ENCODE data around the gene GON4L. TPM values are rescaled to one million over a fixed set of nuclear protein-coding genes. Genes with fewer than 3 reads are reported as not detected.
A peak's percentile ranks its signal among the peaks of the same experiment; 100 is the strongest.
"Not testable (repeated sequence)": the region's sequence is repeated elsewhere in the genome, so short reads cannot be mapped to it uniquely, and the experiment has no call there.

The GON4L gene
- polyA plus RNA-seq, 4 donors: 15.3 to 47.2 (median 22.0) TPM

DNA sequence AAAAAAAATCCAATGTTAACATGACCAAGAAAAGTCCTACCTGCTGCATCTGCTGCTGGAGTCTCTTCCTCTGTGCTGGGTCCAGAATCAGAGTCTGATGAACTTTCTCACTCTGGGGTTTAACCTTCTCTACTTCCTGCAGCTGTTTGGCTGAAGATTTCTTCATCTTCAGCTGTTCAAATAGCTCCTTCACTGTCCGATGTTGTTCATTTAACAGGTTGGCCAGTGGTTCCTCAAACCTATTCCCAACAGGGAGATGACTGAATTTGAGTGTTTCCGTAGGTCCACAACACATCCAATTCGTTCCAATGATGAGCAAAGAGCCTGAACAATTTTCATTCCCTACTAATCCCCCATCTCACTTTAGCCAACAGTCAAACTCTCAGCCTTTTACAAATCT is 79.4 kb downstream of the GON4L start:
- DNase-seq (no peak), FAIRE-seq (no peak)
- H3K27ac ChIP-seq (ENCODE audit: low read depth in 1 of 3, low read length in 2 of 3): no peak overlapping the region
- H3K9me3 ChIP-seq (ENCODE audit: control insufficient read depth in 2 of 2, insufficient read depth in 1 of 2, low read depth in 1 of 2, low read length in 1 of 2): no peaks in the 10 kb centered on the region
- H3K4me1 ChIP-seq (ENCODE audit: control insufficient read depth in 3 of 3, insufficient read depth in 2 of 3, low read depth in 1 of 3, low read length in 2 of 3): no peaks in the 10 kb centered on the region
- H3K27me3 ChIP-seq (ENCODE audit: control insufficient read depth in 3 of 3, insufficient read depth in 3 of 3, low read length in 3 of 3): no peaks in the 10 kb centered on the region
- no peak overlapping the region for H3K4me3 ChIP-seq (ENCODE audit: low read depth in 1 of 3, low read length in 3 of 3)
- 86 to 93% (median 87%) methylated on average over 3 of the region's 3 CpGs for WGBS, 3 donors
- peaks cover 9 to 48% (median 15%) of the 10 kb centered on the region in 3 donors for H3K36me3 ChIP-seq (ENCODE audit: control insufficient read depth in 3 of 3, insufficient read depth in 2 of 3, low read depth in 1 of 3, low read length in 3 of 3)

GRCh38 chr1:155776414-155776813 is 80.6 kb downstream of the GON4L start:
- no peak for DNase-seq
- FAIRE-seq: no peak
- Histone ChIP-seq H3K27me3 (ENCODE audit: control insufficient read depth in 3 of 3, insufficient read depth in 3 of 3, low read length in 3 of 3) (no peaks in the 10 kb centered on the region), H3K4me1 (ENCODE audit: control insufficient read depth in 3 of 3, insufficient read depth in 2 of 3, low read depth in 1 of 3, low read length in 2 of 3) (no peaks in the 10 kb centered on the region), H3K4me3 (ENCODE audit: low read depth in 1 of 3, low read length in 3 of 3) (no peak overlapping the region), H3K9me3 (ENCODE audit: control insufficient read depth in 2 of 2, insufficient read depth in 1 of 2, low read depth in 1 of 2, low read length in 1 of 2) (no peaks in the 10 kb centered on the region), H3K36me3 (ENCODE audit: control insufficient read depth in 3 of 3, insufficient read depth in 2 of 3, low read depth in 1 of 3, low read length in 3 of 3) (peaks cover 11 to 55% (median 23%) of the 10 kb centered on the region in 3 donors), H3K27ac (ENCODE audit: low read depth in 1 of 3, low read length in 2 of 3) (no peak overlapping the region)
- 90 to 91% (median 91%) methylated on average over 4 of the region's 4 CpGs for WGBS, 3 donors

GRCh38 chr1:155773221-155773620 is 83.8 kb downstream of the GON4L start:
- Histone ChIP-seq H3K27me3 (ENCODE audit: control insufficient read depth in 3 of 3, insufficient read depth in 3 of 3, low read length in 3 of 3) (no peaks in the 10 kb centered on the region), H3K9me3 (ENCODE audit: control insufficient read depth in 2 of 2, insufficient read depth in 1 of 2, low read depth in 1 of 2, low read length in 1 of 2) (no peaks in the 10 kb centered on the region), H3K4me1 (ENCODE audit: control insufficient read depth in 3 of 3, insufficient read depth in 2 of 3, low read depth in 1 of 3, low read length in 2 of 3) (no peaks in the 10 kb centered on the region), H3K36me3 (ENCODE audit: control insufficient read depth in 3 of 3, insufficient read depth in 2 of 3, low read depth in 1 of 3, low read length in 3 of 3) (peaks cover 14 to 59% (median 34%) of the 10 kb centered on the region in 3 donors), H3K4me3 (ENCODE audit: low read depth in 1 of 3, low read length in 3 of 3) (no peak overlapping the region), H3K27ac (ENCODE audit: low read depth in 1 of 3, low read length in 2 of 3) (no peak overlapping the region)
- FAIRE-seq (no peak), DNase-seq (no peak)
- WGBS, 3 donors: 88 to 92% (median 90%) methylated on average over 2 of the region's 2 CpGs

GRCh38 chr1:155769257-155769656 is 87.8 kb downstream of the GON4L start:
- Histone ChIP-seq H3K4me3 (ENCODE audit: low read depth in 1 of 3, low read length in 3 of 3) (no peak overlapping the region), H3K27ac (ENCODE audit: low read depth in 1 of 3, low read length in 2 of 3) (no peak overlapping the region), H3K4me1 (ENCODE audit: control insufficient read depth in 3 of 3, insufficient read depth in 2 of 3, low read depth in 1 of 3, low read length in 2 of 3) (no peaks in the 10 kb centered on the region), H3K27me3 (ENCODE audit: control insufficient read depth in 3 of 3, insufficient read depth in 3 of 3, low read length in 3 of 3) (no peaks in the 10 kb centered on the region), H3K9me3 (ENCODE audit: control insufficient read depth in 2 of 2, insufficient read depth in 1 of 2, low read depth in 1 of 2, low read length in 1 of 2) (no peaks in the 10 kb centered on the region), H3K36me3 (ENCODE audit: control insufficient read depth in 3 of 3, insufficient read depth in 2 of 3, low read depth in 1 of 3, low read length in 3 of 3) (peaks cover 5 to 62% (median 24%) of the 10 kb centered on the region in 3 donors)
- no peak for FAIRE-seq
- 89 to 98% (median 94%) methylated on average over 5 of the region's 5 CpGs for WGBS, 3 donors
- no peak for DNase-seq

DNA sequence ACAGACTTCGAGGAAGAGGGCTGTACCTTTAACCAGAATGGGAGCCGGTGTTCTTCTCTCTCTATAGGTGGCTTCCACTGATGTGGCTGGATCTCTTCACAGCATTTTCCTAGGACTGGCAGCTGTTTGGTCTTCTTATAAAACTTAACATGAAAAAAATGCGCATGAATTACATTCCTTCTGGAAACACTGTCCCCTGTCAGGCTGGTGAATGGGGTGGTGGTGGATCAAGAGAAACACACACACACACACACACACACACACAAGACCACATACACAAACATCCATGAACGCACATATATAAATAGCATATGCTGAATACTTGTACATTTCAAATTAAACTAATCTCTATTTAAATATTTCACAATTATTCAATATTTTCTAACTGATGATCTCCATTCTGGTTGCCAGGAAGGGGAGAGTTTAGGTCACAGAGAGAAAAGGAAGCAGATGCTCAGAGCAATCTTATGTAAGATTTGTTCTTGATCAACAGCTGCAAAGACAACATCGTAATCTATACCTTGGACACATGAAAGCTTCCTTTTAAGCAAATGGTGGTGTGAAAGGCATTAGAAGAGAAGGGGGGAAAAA is 89.5 kb downstream of the GON4L start:
- peaks cover 5 to 72% (median 24%) of the 10 kb centered on the region in 3 donors for H3K36me3 ChIP-seq (ENCODE audit: control insufficient read depth in 3 of 3, insufficient read depth in 2 of 3, low read depth in 1 of 3, low read length in 3 of 3)
- H3K9me3 ChIP-seq (ENCODE audit: control insufficient read depth in 2 of 2, insufficient read depth in 1 of 2, low read depth in 1 of 2, low read length in 1 of 2); DNase-seq; H3K4me3 ChIP-seq (ENCODE audit: low read depth in 1 of 3, low read length in 3 of 3); H3K27ac ChIP-seq (ENCODE audit: low read depth in 1 of 3, low read length in 2 of 3); H3K27me3 ChIP-seq (ENCODE audit: control insufficient read depth in 3 of 3, insufficient read depth in 3 of 3, low read length in 3 of 3); H3K4me1 ChIP-seq (ENCODE audit: control insufficient read depth in 3 of 3, insufficient read depth in 2 of 3, low read depth in 1 of 3, low read length in 2 of 3); FAIRE-seq: not testable (repeated sequence)
- 89 to 96% (median 93%) methylated on average over 3 of the region's 5 CpGs for WGBS, 3 donors

- H3K27ac ChIP-seq (ENCODE audit: low read depth in 1 of 3, low read length in 2 of 3); FAIRE-seq; H3K9me3 ChIP-seq (ENCODE audit: control insufficient read depth in 2 of 2, insufficient read depth in 1 of 2, low read depth in 1 of 2, low read length in 1 of 2); H3K27me3 ChIP-seq (ENCODE audit: control insufficient read depth in 3 of 3, insufficient read depth in 3 of 3, low read length in 3 of 3); DNase-seq; H3K4me1 ChIP-seq (ENCODE audit: control insufficient read depth in 3 of 3, insufficient read depth in 2 of 3, low read depth in 1 of 3, low read length in 2 of 3); H3K4me3 ChIP-seq (ENCODE audit: low read depth in 1 of 3, low read length in 3 of 3): not testable (repeated sequence)
- 84 to 94% (median 92%) methylated on average over 7 of the region's 7 CpGs for WGBS, 3 donors
- H3K36me3 ChIP-seq (ENCODE audit: control insufficient read depth in 3 of 3, insufficient read depth in 2 of 3, low read depth in 1 of 3, low read length in 3 of 3): peaks cover 0 to 66% (median 19%) of the 10 kb centered on the region in 3 donors
These were observed 93.0 kb downstream of the GON4L start for GRCh38 chr1:155763989-155764388.

DNA sequence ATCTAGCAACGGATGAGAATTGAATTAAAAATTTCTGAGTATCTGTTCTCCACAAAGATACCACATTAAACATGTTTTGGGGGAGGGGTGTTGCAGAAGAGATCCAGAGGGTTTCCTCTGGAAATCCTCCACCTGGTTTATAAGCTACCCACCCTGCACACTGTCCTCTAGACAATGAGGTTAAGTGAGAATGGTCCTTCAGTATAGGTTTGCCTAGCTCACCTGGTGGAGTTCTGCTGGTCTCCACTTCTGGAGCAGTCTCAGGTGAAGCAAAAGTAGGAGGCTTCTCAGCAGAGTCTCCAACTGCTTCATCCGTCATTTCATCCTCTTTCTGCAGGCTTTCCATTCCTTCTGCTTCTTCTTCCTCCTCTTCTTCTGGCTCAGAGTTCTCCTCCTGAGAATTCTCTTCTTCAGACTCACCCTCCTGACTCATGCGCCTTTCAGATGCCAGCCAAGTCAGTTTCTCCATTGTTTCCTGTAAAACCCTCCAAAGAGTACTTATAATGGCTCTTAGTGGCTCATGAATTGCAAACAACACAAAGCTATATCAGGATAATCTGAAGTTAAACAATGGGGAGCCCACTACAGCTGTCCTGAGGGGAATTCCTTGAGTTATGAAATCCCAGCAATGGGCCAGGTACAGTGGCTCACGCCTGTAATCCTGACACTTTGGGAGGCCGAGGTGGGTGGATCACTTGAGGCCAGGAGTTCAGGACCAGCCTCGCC is 93.8 kb downstream of the GON4L start:
- not testable (repeated sequence) for H3K4me1 ChIP-seq (ENCODE audit: control insufficient read depth in 3 of 3, insufficient read depth in 2 of 3, low read depth in 1 of 3, low read length in 2 of 3); H3K9me3 ChIP-seq (ENCODE audit: control insufficient read depth in 2 of 2, insufficient read depth in 1 of 2, low read depth in 1 of 2, low read length in 1 of 2); FAIRE-seq; H3K27ac ChIP-seq (ENCODE audit: low read depth in 1 of 3, low read length in 2 of 3); H3K27me3 ChIP-seq (ENCODE audit: control insufficient read depth in 3 of 3, insufficient read depth in 3 of 3, low read length in 3 of 3); H3K4me3 ChIP-seq (ENCODE audit: low read depth in 1 of 3, low read length in 3 of 3)
- peaks cover 0 to 68% (median 18%) of the 10 kb centered on the region in 3 donors for H3K36me3 ChIP-seq (ENCODE audit: control insufficient read depth in 3 of 3, insufficient read depth in 2 of 3, low read depth in 1 of 3, low read length in 3 of 3)
- 87 to 93% (median 92%) methylated on average over 6 of the region's 6 CpGs for WGBS, 3 donors
- peak; percentile 13 to 80 for DNase-seq

- FAIRE-seq (no peak), DNase-seq (peak; percentile 22 to 49)
- H3K4me1 ChIP-seq (ENCODE audit: control insufficient read depth in 3 of 3, insufficient read depth in 2 of 3, low read depth in 1 of 3, low read length in 2 of 3): peaks cover 0 to 11% (median 0%) of the 10 kb centered on the region in 3 donors
- peaks cover 0 to 71% (median 17%) of the 10 kb centered on the region in 3 donors for H3K36me3 ChIP-seq (ENCODE audit: control insufficient read depth in 3 of 3, insufficient read depth in 2 of 3, low read depth in 1 of 3, low read length in 3 of 3)
- peak overlapping the region in 1 of 3 donors; percentile 54 for H3K27ac ChIP-seq (ENCODE audit: low read depth in 1 of 3, low read length in 2 of 3)
- no peaks in the 10 kb centered on the region for H3K27me3 ChIP-seq (ENCODE audit: control insufficient read depth in 3 of 3, insufficient read depth in 3 of 3, low read length in 3 of 3)
- 86 to 90% (median 89%) methylated on average over 11 of the region's 11 CpGs for WGBS, 3 donors
- no peaks in the 10 kb centered on the region for H3K9me3 ChIP-seq (ENCODE audit: control insufficient read depth in 2 of 2, insufficient read depth in 1 of 2, low read depth in 1 of 2, low read length in 1 of 2)
- H3K4me3 ChIP-seq (ENCODE audit: low read depth in 1 of 3, low read length in 3 of 3): no peak overlapping the region
These were observed 95.1 kb downstream of the GON4L start for GRCh38 chr1:155761736-155762405.
